ENCODE results near the gene SLC39A11.

GRCh38 chr17:72900654-72900971 lies 191.9 kb downstream of the SLC39A11 start:
- TF ChIP-seq, protein P1, sequence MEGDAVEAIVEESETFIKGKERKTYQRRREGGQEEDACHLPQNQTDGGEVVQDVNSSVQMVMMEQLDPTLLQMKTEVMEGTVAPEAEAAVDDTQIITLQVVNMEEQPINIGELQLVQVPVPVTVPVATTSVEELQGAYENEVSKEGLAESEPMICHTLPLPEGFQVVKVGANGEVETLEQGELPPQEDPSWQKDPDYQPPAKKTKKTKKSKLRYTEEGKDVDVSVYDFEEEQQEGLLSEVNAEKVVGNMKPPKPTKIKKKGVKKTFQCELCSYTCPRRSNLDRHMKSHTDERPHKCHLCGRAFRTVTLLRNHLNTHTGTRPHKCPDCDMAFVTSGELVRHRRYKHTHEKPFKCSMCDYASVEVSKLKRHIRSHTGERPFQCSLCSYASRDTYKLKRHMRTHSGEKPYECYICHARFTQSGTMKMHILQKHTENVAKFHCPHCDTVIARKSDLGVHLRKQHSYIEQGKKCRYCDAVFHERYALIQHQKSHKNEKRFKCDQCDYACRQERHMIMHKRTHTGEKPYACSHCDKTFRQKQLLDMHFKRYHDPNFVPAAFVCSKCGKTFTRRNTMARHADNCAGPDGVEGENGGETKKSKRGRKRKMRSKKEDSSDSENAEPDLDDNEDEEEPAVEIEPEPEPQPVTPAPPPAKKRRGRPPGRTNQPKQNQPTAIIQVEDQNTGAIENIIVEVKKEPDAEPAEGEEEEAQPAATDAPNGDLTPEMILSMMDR (IDR thresholded peaks at IDR 0.05): no peak
- no peak for TF ChIP-seq POLR2AphosphoS5 (IDR thresholded peaks at IDR 0.05)

Data from upper lobe of left lung (tissue), 4 donors.